ENCODE results near the gene AIFM1.

The AIFM1 gene

DNA sequence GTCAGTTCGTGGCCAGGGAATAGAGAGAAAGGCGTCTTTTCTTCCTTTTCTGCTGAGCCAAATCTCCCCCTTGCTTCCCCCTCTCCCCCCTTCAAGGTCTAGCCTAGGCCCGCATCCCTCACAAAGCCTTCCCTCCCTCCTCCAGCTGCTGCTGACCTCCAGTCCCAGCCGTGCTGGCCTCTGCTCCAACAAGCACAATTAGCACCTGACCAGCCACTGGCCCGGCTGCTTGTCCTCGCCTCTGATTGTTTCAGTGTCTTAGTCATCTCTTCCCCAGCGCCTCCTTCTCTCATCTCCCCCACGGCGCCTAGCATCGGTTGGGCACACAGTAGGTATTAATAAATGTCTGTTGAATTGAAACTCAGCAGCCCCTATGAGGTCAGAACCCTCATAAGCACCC lies 59.6 kb downstream of the AIFM1 start:
- no peak overlapping the region for H3K4me3 ChIP-seq (replicated peaks; ENCODE audit: low read depth, low read length)
- DNase-seq (ENCODE audit: extremely low read depth, low read depth), result no peak
- TF ChIP-seq, protein P1, sequence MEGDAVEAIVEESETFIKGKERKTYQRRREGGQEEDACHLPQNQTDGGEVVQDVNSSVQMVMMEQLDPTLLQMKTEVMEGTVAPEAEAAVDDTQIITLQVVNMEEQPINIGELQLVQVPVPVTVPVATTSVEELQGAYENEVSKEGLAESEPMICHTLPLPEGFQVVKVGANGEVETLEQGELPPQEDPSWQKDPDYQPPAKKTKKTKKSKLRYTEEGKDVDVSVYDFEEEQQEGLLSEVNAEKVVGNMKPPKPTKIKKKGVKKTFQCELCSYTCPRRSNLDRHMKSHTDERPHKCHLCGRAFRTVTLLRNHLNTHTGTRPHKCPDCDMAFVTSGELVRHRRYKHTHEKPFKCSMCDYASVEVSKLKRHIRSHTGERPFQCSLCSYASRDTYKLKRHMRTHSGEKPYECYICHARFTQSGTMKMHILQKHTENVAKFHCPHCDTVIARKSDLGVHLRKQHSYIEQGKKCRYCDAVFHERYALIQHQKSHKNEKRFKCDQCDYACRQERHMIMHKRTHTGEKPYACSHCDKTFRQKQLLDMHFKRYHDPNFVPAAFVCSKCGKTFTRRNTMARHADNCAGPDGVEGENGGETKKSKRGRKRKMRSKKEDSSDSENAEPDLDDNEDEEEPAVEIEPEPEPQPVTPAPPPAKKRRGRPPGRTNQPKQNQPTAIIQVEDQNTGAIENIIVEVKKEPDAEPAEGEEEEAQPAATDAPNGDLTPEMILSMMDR (IDR thresholded peaks at IDR 0.05; ENCODE audit: low read depth, low read length, missing control alignments), result no peak

DNA sequence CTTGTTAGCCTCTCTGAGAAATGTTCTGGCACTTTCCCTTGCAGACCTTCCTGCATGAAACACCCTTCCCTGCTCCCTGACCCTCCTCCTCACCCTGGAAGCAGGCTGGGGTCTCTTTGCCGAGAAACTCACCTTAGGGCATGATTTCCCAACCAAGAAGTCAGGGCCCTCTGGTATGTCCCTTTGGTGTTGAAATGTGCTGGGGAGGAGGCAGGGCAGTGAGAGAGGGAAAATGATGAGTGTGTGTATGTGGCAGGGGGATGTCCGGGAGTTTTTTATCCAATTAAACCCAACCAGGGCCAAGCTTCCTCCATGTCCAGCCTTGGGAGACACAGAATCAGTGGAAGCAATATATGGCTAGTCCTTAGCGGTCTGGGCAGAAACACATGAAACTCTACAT lies 60.4 kb downstream of the AIFM1 start:
- TF ChIP-seq, protein P1 (IDR thresholded peaks at IDR 0.05; ENCODE audit: low read depth, low read length, missing control alignments), result no peak

DNA sequence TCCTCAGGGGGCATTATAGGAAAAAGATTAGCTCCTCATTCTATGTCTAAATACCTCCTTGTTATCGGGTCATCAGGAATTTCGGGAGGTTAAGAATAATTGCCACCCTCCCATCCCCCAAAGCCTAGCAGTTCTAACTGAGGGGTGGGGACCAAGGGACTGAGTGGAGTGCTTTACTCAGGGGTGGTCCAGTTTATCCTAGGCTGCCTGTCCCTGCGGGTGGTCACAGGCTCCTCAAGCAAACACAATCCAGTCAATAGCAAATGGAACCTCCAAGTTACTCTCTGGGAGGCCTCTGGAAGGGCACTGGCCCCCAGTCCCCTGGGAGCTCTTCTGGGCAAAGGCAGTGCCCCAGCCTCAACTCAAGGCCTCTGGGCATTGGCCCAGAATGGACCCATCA lies 62.0 kb downstream of the AIFM1 start:
- H3K4me3 ChIP-seq (replicated peaks; ENCODE audit: low read depth, low read length), result no peak overlapping the region
- no peak for DNase-seq (ENCODE audit: extremely low read depth, low read depth)
- TF ChIP-seq, protein P1 (IDR thresholded peaks at IDR 0.05; ENCODE audit: low read depth, low read length, missing control alignments), result no peak

More for the DNA sequence above, 60.4 kb downstream of the AIFM1 start:
- H3K4me3 ChIP-seq (replicated peaks; ENCODE audit: low read depth, low read length), result no peak overlapping the region
- no peak for DNase-seq (ENCODE audit: extremely low read depth, low read depth)

GRCh38 chrX:130100180-130100579 lies 65.5 kb downstream of the AIFM1 start:
- DNase-seq (ENCODE audit: extremely low read depth, low read depth), result no peak
- no peak overlapping the region for H3K4me3 ChIP-seq (replicated peaks; ENCODE audit: low read depth, low read length)
- TF ChIP-seq, protein P1 (IDR thresholded peaks at IDR 0.05; ENCODE audit: low read depth, low read length, missing control alignments), result no peak

DNA sequence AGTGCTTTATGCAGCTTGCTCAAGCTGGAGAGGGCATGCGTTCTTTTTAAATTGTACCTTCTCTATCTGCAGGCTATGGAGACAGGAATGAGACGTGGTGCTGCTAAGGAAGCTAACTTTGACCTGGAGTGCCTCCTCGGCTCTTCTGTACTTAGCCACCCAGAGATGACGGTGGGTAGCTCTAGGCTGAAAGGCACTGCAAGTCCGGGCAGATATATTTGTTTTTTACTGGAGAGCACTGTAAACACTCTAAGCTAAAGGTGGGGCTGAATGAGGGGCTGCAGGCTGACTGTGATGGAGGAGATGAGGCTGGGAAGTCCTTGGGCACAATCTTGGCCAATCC lies 67.5 kb downstream of the AIFM1 start:
- H3K4me3 ChIP-seq (replicated peaks; ENCODE audit: low read depth, low read length), result no peak overlapping the region
- TF ChIP-seq, protein P1 (IDR thresholded peaks at IDR 0.05; ENCODE audit: low read depth, low read length, missing control alignments), result no peak
- DNase-seq (ENCODE audit: extremely low read depth, low read depth), result no peak

DNA sequence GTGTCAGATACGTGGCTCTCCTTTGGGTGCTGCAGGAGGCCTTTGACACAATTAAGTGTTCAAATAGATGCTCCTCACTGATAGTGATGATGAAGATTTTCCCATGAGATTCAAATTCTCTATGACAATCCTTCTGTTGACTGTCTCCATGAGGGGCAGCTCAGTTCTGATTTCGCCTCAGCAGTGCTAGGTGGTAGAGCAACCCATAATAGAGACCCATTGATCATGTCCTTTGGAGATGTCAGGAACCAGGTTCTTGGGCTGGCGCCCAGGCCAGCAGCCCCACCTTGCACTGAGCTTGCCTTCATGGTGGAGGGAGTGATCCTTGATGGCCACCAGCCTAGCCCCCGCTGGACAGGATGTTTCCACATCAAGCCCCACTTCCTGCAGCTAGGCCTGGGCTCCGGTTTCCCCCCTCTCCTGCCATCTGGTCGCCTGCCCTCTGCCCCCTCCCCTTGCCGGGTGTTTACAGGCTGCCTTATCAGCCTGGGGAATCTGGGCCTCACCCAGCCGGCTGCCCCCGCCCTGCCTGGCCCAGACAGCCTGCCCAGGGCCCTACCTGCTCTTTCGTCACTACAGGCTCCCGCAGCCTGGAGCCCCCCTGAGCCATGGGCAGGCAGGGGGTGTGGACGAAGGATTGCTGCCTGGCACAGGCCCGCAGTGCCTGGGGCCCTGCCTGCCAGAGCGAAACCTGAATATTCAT lies 68.0 kb downstream of the AIFM1 start:
- H3K4me3 ChIP-seq (replicated peaks; ENCODE audit: low read depth, low read length), result no peak overlapping the region
- TF ChIP-seq, protein P1 (IDR thresholded peaks at IDR 0.05; ENCODE audit: low read depth, low read length, missing control alignments), result no peak
- no peak for DNase-seq (ENCODE audit: extremely low read depth, low read depth)

Measured in HFF-Myc (cell line).